K562 (cell line): ENCODE measurements around the gene RAI2. TPM values are rescaled to one million over a fixed set of nuclear protein-coding genes. Genes with fewer than 3 reads are reported as not detected.

Experiments
- ATAC-seq: fragments of 200-7000 bp; cut with Tn5 transposase; 3 replicates; pipeline ENCODE4 v1.9.1; 2020; ENCODE audit warnings: moderate library complexity
- BruUV-seq: library from RNA; stranded (reverse); fragments of 400-500 nt; replicated peaks from 2 replicates; lab custom pipeline; 2021; lab: Mats Ljungman, UMichigan
- CTCF ChIA-PET: fragments of 300-600 bp; formaldehyde crosslinking; extraction: SDS; loops from one replicate; lab custom pipeline; 2021; ENCODE audit warnings: low intra/inter-chr PET ratio; lab: Yijun Ruan, JAX
- POLR2A ChIA-PET: fragments of 300-600, 350-650 bp; sonication (Branson Sonifier 250); formaldehyde crosslinking; extraction: SDS; loops from one replicate; lab custom pipeline; 2021; ENCODE audit warnings: antibody characterized with exemption, inconsistent platforms; lab: Yijun Ruan, JAX
- DNase-seq, 4 experiments: peaks; one replicate each; pipeline versions ENCODE4 v3.0.0 to v3.0.0-alpha.2; 2011 to 2018; ENCODE audit warnings: low spot score in 3 of 4, mixed read lengths in 3 of 4; ENCODE audit errors: extremely low read depth in 1 of 4
- FAIRE-seq: peaks from 2 replicates; lab custom pipeline; 2011; peaks lifted over from hg19 to GRCh38; lab: Jason Lieb, UNC
- H2AFZ ChIP-seq: 2 replicates; pipeline ENCODE4 v1.6.0; 2011; ENCODE audit warnings: low read depth, low read length, control low read depth, inconsistent platforms
- H3K27ac ChIP-seq: fragments of 200-600 bp; 3 replicates; pipeline ENCODE4 v1.8.0; 2011; ENCODE audit warnings: low read depth, mild to moderate bottlenecking, control low read depth, inconsistent platforms, low read length, moderate library complexity, mixed read lengths; ENCODE audit errors: extremely low read depth
- H3K27me3 ChIP-seq, 2 experiments: fragments of 300-600 bp in 1 of 2; 2 replicates in 1 of 2; 3 replicates in 1 of 2; pipeline versions ENCODE4 v1.6.0 to v1.8.0; 2011; ENCODE audit warnings: inconsistent platforms in 2 of 2, low read length in 2 of 2, mild to moderate bottlenecking in 1 of 2, mixed read lengths in 1 of 2, moderate library complexity in 1 of 2; ENCODE audit not compliant: control insufficient read depth in 2 of 2, insufficient read depth in 2 of 2
- H3K36me3 ChIP-seq: fragments of 300-600 bp; 3 replicates; pipeline ENCODE4 v1.8.0; 2011; ENCODE audit warnings: mild to moderate bottlenecking, low read length, inconsistent platforms; ENCODE audit not compliant: control insufficient read depth, insufficient read depth
- H3K4me1 ChIP-seq, 2 experiments: fragments of 200-600 bp in 1 of 2; replicated peaks in 1 of 2; 2 replicates in 1 of 2; 3 replicates in 1 of 2; pipeline versions ENCODE4 v1.5.1 to v1.8.0; 2011; ENCODE audit warnings: inconsistent platforms in 2 of 2, low read length in 2 of 2, mild to moderate bottlenecking in 1 of 2, mixed read lengths in 1 of 2, moderate library complexity in 1 of 2; ENCODE audit not compliant: control insufficient read depth in 2 of 2, insufficient read depth in 2 of 2
- H3K4me2 ChIP-seq: 2 replicates; pipeline ENCODE4 v1.6.1; 2011; ENCODE audit warnings: low read length, control low read depth, inconsistent platforms, mixed read lengths; ENCODE audit not compliant: insufficient read depth
- H3K4me3 ChIP-seq: fragments of 200-600 bp; sonication (generic), shearing (Covaris generic); 2 replicates; pipeline ENCODE4 v1.5.1; 2016; ENCODE audit warnings: control low read depth, inconsistent platforms
- H3K79me2 ChIP-seq: fragments of 200-600 bp; 3 replicates; pipeline ENCODE4 v1.8.0; 2011; ENCODE audit warnings: low read length, inconsistent platforms; ENCODE audit not compliant: control insufficient read depth, insufficient read depth
- H3K9ac ChIP-seq, 2 experiments: 2 replicates each; pipeline versions ENCODE4 v1.6.0 to v1.6.1; 2011; ENCODE audit warnings: low read depth in 2 of 2, low read length in 2 of 2, control low read depth in 1 of 2, inconsistent platforms in 1 of 2, mild to moderate bottlenecking in 1 of 2, mixed read lengths in 1 of 2; ENCODE audit not compliant: insufficient read depth in 1 of 2
- H3K9me1 ChIP-seq: one replicate; pipeline ENCODE4 v1.6.0; 2011; ENCODE audit warnings: inconsistent platforms, mild to moderate bottlenecking, low read length, moderate library complexity; ENCODE audit not compliant: control insufficient read depth, insufficient read depth
- H3K9me3 ChIP-seq: replicated peaks from 2 replicates; pipeline ENCODE4 v1.5.1; 2011; ENCODE audit warnings: low read depth, low read length, inconsistent platforms; ENCODE audit not compliant: control insufficient read depth, insufficient read depth
- H4K20me1 ChIP-seq: replicated peaks from 2 replicates; pipeline ENCODE4 v1.6.1; 2011; ENCODE audit warnings: low read length, inconsistent platforms, mixed read lengths; ENCODE audit not compliant: control insufficient read depth, insufficient read depth
- CLOCK ChIP-seq: fragments of 250-450 bp; sonication (Bioruptor Pico); IDR thresholded peaks from 2 replicates; pipeline ENCODE4 v1.4.0; 2020; ENCODE audit warnings: mild to moderate bottlenecking, moderate library complexity, borderline replicate concordance
- MGA ChIP-seq: fragments of 450-650 bp; IDR thresholded peaks from 2 replicates; pipeline ENCODE4 v1.6.1; 2016; ENCODE audit warnings: mild to moderate bottlenecking, moderate library complexity
- SRSF1 ChIP-seq: fragments of 200-400 bp; formaldehyde crosslinking; IDR thresholded peaks from 2 replicates; pipeline ENCODE4 v1.6.1; 2017; ENCODE audit warnings: mild to moderate bottlenecking, low read depth, low read length, moderate library complexity
- TCF15 ChIP-seq: fragments of 250-450 bp; sonication (Bioruptor Pico); IDR thresholded peaks from 2 replicates; pipeline ENCODE4 v1.8.0; 2022; ENCODE audit warnings: moderate library complexity, mild to moderate bottlenecking, inconsistent platforms
- ZNF277 ChIP-seq: fragments of 250-450 bp; sonication (Bioruptor Pico); IDR thresholded peaks from 2 replicates; pipeline ENCODE4 v1.8.0; 2022; ENCODE audit warnings: inconsistent platforms, mild to moderate bottlenecking, moderate library complexity, borderline replicate concordance
- WGBS: fragments of 100-300 bp; shearing (Covaris generic); methylation state at CpG from one replicate; pipeline ENCODE4 v1.1.6; 2016; ENCODE audit warnings: low coverage, mixed read lengths; ENCODE audit not compliant: insufficient coverage; ENCODE audit errors: missing lambda C conversion rate; 5-methylcytosine and 5-hydroxymethylcytosine counted together
- in situ Hi-C: fragments of 300-500 bp; cut with MboI; formaldehyde crosslinking; loops from 4 replicates; pipeline ENCODE4 v1.15.0; 2018; ENCODE audit warnings: inconsistent platforms, mixed read lengths
- intact Hi-C: fragments of 100-400 bp; cut with micrococcal nuclease; formaldehyde crosslinking; loops from 2 replicates; pipeline ENCODE4 v1.14.2; 2022
- polyA plus RNA-seq, 8 experiments: library from polyadenylated mRNA; depleted of rRNA in 4 of 8; stranded (reverse) in 5 of 8; unstranded in 3 of 8; fragments of >200 nt; fragmentation: Nextera tagmentation in 2 of 8; fragmentation: Illumina TruSeq in 1 of 8; extraction: Ambion mirVana in 2 of 8; extraction: Trizol in 1 of 8; gene quantifications; 2 replicates each; pipeline versions ENCODE4 v1.2.1 to v1.2.3, GENCODE V29; 2011 to 2014; ENCODE audit warnings: inconsistent platforms in 1 of 8, missing spikeins in 1 of 8
- total RNA-seq, 7 experiments: library from RNA; depleted of rRNA in 6 of 7; stranded (reverse); fragments of >200 nt in 6 of 7; fragmentation: Illumina TruSeq in 2 of 7; extraction: Trizol in 2 of 7; gene quantifications; 2 replicates each; pipeline versions ENCODE4 v1.2.1 to v1.2.3, GENCODE V29; 2011 to 2021; ENCODE audit warnings: low replicate concordance in 1 of 7

The RAI2 gene
- total and polyA plus RNA-seq, 9 of the 15 experiments (the other 6 are each of a cell fraction or from before 2014, with no cell fraction given) = not detected

- no peak overlapping the region for H3K4me3 ChIP-seq
- FAIRE-seq (no peak), ATAC-seq (no peak), DNase-seq (no peak)
- H3K27ac ChIP-seq = no peak overlapping the region
- no TSS peak for BruUV-seq
- no peaks in the 10 kb centered on the region for H3K9me3 ChIP-seq
- in situ Hi-C loops = loop anchor here (10.0 kb wide), 1 partner anchor 576 kb away; no protein-coding TSS in a partner anchor
- no peaks in the 10 kb centered on the region for H3K79me2 ChIP-seq
- no peak overlapping the region for H3K9ac ChIP-seq
- no peak overlapping the region for H3K4me2 ChIP-seq
- no peaks in the 10 kb centered on the region for H3K4me1 ChIP-seq
- CTCF ChIA-PET = no interaction called here
- no peak overlapping the region for H2AFZ ChIP-seq
- H3K9me1 ChIP-seq = no peaks in the 10 kb centered on the region
- H3K36me3 ChIP-seq = no peaks in the 10 kb centered on the region
- peaks cover 0 to 7% of the 10 kb centered on the region in 2 experiments; a peak in 1 of 5 replicates for H3K27me3 ChIP-seq
- H4K20me1 ChIP-seq = no peaks in the 10 kb centered on the region
- WGBS = no CpG with 5 or more reads among the region's 4 CpGs
- intact Hi-C loops = loop anchor here (10.0 kb wide), 1 partner anchor 416 kb away; no protein-coding TSS in a partner anchor
- POLR2A ChIA-PET = interaction anchor here (1.4 kb wide), 1 partner anchor 11 kb away, joined by 5 read pairs; no protein-coding TSS in a partner anchor
- TF ChIP-seq SRSF1 = no peak
- no peak for TF ChIP-seq MGA
- TF ChIP-seq ZNF277 (CRISPR knock-in tag) = no peak
- TF ChIP-seq TCF15 (CRISPR knock-in tag) = no peak
- TF ChIP-seq CLOCK = no peak
Observed at GRCh38 chrX:17798921-17799320, 62.2 kb downstream of the RAI2 start.
